Measurements from ENCODE around the gene AUTS2. TPM values are rescaled to one million over a fixed set of nuclear protein-coding genes. Genes with fewer than 3 reads are reported as not detected.

The AUTS2 gene
- polyA plus RNA-seq, 1 donor from 2014 or later, result 8.9 TPM

DNA sequence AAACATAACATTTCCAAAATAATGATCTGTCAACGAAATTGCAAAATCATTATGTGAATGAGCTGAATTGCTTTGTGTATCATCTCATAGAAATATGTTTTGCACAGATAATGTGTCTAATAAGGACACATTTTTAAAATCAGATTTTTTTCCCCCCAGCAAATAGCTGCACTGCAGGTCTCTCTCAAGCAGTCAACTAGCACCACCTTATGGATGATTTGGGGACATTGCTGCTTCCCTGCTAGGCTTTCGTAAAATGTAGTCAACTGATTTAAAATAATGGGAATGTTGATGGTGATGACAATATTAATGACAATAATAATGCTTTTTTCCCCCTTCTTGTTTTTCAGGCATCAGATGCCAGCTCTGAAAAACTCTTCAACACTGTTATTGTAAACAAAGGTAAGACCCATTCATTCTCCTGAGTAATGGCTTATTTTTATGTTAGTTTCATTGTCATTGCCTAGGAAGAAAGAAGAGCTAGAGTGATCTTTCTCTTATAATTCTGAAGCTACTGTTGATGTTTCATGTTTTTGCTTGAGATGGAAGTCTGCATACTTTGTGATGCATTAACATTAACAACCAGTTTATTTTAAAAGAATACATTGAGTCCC is 1100.1 kb downstream of the AUTS2 start:
- Mint-ChIP-seq H3K4me3 (peak overlapping the region in 1 of 4 donors; percentile 52), H3K9me3 (no peaks in the 10 kb centered on the region), H3K27ac (no peak overlapping the region), H3K4me1 (peaks cover 6 to 13% (median 11%) of the 10 kb centered on the region in 3 donors), H3K36me3 (no peaks in the 10 kb centered on the region), H3K27me3 (peaks cover 24% of the 10 kb centered on the region)

DNA sequence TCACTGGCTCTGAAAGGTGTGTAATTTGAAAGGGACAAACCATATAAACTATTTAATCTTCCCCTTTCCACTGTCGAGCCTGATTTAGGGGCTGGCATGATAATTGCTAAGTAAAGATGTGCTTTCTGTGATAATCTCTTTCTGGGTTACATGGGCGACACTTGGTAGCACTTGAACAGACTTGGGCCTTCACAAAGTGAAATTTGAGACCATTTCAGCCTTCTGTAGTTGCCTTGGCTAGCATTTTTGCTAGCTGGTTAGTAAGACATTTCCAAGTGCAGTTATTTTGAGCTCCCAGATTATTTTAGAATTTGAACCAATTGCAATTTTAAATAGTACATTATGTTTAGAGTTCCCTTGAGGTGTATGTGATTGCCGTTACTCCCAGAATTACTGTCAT is 1101.0 kb downstream of the AUTS2 start:
- H3K4me1 Mint-ChIP-seq, result peaks cover 5 to 11% (median 10%) of the 10 kb centered on the region in 3 donors
- H3K4me3 Mint-ChIP-seq, result no peak overlapping the region
- H3K9me3 Mint-ChIP-seq, result no peaks in the 10 kb centered on the region
- H3K27me3 Mint-ChIP-seq, result peaks cover 21% of the 10 kb centered on the region
- H3K27ac Mint-ChIP-seq, result no peak overlapping the region
- H3K36me3 Mint-ChIP-seq, result no peaks in the 10 kb centered on the region

DNA sequence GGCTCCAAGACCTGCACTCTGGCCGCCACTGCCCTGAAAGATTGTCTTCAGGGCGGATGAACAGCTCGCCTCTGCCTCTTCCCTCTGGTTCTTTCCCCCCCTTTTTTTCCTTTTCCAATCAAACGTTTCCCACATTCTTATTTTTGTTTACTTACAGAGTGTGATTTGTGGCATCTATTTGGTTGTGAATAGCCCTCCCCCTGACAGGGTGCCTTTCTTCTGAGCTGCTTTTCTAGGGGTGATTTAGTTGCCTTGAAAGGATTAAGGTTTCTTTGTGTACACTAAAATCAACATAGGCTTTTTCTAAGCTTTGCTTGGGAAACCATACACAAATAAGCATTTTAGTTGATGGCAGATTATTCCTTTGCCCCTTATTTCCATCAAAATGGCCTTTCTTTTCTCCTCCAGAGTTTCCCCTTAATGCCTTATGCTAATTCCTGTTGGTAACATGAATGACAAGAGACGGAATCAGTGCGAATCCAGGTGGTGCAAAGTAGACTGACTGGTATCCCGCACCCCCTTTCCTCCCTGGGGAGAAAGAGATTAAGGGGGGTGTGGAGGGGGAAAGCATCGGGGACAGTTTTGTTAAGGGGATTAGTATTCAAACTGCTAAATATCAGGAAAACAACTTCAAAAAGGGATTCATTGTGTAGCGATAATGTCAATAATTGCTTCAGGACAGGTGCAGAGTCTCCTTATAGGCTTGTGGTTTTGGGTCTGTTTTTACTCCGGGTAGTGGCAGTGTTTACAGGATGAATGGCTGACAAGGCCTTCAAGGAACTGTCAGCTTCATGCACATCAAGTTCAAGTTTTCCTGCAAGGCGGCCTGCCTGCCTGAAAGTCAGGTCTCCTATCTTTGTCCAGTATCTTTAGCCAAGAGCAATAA is 1102.0 kb downstream of the AUTS2 start:
- no peaks in the 10 kb centered on the region for H3K36me3 Mint-ChIP-seq
- peaks cover 5 to 11% (median 10%) of the 10 kb centered on the region in 3 donors for H3K4me1 Mint-ChIP-seq
- H3K27ac Mint-ChIP-seq, result no peak overlapping the region
- H3K27me3 Mint-ChIP-seq, result peaks cover 18% of the 10 kb centered on the region
- no peak overlapping the region for H3K4me3 Mint-ChIP-seq
- H3K9me3 Mint-ChIP-seq, result no peaks in the 10 kb centered on the region

DNA sequence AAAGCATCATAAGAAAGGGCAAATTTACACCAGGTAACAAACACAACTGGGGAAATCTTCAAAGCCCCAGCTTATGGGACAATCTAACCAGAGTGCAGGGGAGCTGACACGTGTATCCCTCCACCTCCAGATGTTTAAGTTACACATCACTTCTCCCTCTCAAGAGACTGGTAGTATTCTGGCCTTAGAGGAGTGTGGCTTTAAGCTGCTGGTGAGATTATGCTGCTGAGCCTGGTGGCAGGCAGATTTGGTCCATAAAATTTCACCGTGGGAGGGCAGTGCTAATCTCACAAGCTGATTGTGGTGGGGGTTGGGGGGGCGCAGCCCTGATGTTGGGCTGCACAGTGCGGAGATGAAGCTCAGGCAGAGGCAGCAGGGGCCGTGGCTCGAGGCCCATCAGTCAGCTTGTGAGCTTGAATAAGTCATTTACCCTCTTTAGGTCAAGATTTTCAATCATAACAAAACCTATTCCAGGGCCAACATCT is 1102.7 kb downstream of the AUTS2 start:
- Mint-ChIP-seq H3K4me1 (peaks cover under 1 to 6% (median 4%) of the 10 kb centered on the region in 3 donors), H3K27ac (peak overlapping the region in 1 of 3 donors; percentile 28), H3K9me3 (no peaks in the 10 kb centered on the region), H3K36me3 (no peaks in the 10 kb centered on the region), H3K27me3 (peaks cover 11% of the 10 kb centered on the region), H3K4me3 (no peak overlapping the region)

DNA sequence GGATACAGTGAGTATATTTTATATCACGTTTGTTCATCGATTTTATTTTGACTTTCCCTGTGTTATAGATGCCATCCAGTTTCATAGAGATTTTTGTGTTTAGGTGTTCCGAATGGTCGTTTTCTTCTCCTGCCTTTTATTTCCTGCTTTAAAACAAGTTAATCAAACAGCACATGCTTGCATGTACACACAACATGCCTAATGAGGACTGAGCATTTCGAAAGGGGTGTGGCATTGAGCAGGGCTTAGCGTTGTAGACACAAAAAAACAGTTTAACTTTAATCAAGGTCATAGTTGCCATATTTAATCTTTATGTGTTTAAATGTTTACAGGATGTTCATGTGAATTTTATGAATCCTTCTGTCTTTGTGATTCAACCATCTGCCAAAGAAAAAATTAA is 1103.2 kb downstream of the AUTS2 start:
- no peaks in the 10 kb centered on the region for H3K36me3 Mint-ChIP-seq
- no peaks in the 10 kb centered on the region for H3K9me3 Mint-ChIP-seq
- no peak overlapping the region for H3K4me3 Mint-ChIP-seq
- H3K27me3 Mint-ChIP-seq, result peaks cover 9% of the 10 kb centered on the region
- H3K27ac Mint-ChIP-seq, result peak overlapping the region in 1 of 3 donors; percentile 28
- peaks cover 0 to 4% (median 3%) of the 10 kb centered on the region in 3 donors for H3K4me1 Mint-ChIP-seq

DNA sequence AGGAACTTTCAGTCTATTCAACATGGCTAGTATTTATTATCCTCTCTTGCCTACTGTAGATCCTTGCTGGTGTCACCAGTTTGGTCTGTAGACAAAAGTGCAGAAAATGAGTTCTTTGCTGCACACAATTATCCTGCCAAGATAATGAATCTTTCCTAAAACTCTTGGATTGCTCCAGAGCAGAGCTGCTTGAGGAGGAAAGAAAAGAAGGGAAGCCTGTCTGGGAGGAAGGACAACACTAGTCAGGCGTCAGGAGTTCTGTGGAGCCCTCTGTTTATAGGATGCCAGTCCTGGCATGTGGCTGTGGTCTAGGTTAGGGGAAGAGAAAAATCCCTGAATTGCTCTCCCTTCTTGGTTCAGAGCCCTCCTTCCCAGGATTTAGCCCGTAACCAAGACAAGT is 1103.7 kb downstream of the AUTS2 start:
- no peaks in the 10 kb centered on the region for H3K36me3 Mint-ChIP-seq
- no peaks in the 10 kb centered on the region for H3K9me3 Mint-ChIP-seq
- no peak overlapping the region for H3K4me3 Mint-ChIP-seq
- no peaks in the 10 kb centered on the region for H3K4me1 Mint-ChIP-seq
- H3K27me3 Mint-ChIP-seq, result peaks cover 6% of the 10 kb centered on the region
- H3K27ac Mint-ChIP-seq, result no peak overlapping the region

DNA sequence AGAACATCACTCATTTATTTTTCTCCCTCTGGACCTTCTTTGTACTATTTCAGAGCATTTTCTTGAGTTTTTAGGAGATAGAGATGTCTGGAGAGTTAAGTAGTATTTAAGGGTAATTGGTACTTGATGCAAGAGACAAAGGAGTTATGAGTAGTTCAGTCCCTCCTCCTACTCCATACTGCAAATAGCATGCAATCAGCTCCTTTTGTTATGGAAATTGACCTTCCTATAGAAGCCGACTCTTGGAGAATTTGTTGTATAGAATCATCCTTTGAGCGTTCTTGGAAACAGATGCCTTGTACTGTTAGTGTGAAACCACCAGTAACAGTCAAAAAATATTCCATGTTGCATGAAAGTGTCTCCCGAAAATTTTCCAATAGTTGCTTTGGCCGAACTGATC is 1105.5 kb downstream of the AUTS2 start:
- Mint-ChIP-seq H3K27me3 (no peaks in the 10 kb centered on the region), H3K9me3 (no peaks in the 10 kb centered on the region), H3K4me1 (no peaks in the 10 kb centered on the region), H3K36me3 (no peaks in the 10 kb centered on the region), H3K27ac (no peak overlapping the region), H3K4me3 (no peak overlapping the region)

DNA sequence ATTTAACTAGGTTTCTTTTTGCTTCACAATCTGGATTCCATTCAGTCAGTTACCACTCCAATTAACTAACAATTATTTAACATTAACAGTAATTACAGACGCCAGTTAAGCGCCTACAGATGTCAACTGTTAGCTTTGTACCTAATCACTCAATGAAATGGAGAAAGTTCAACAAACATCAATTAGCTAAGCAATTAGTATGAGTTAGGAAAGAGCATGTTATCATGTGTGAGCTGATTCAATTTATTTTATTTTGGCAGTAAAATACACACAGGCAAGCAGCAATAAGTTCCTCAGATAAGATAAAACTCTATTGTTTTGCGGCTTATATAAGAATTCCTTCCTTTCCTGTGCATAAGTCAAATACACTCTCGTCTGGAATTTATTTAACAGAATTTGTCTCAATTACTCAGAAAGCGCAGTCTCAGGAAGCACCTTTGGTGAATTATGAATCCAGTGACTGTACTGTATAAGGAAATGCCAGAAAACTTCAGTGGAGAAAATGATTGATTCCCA is 1106.6 kb downstream of the AUTS2 start:
- no peak overlapping the region for H3K27ac Mint-ChIP-seq
- no peak overlapping the region for H3K4me3 Mint-ChIP-seq
- no peaks in the 10 kb centered on the region for H3K27me3 Mint-ChIP-seq
- H3K4me1 Mint-ChIP-seq, result no peaks in the 10 kb centered on the region
- H3K36me3 Mint-ChIP-seq, result no peaks in the 10 kb centered on the region
- no peaks in the 10 kb centered on the region for H3K9me3 Mint-ChIP-seq

DNA sequence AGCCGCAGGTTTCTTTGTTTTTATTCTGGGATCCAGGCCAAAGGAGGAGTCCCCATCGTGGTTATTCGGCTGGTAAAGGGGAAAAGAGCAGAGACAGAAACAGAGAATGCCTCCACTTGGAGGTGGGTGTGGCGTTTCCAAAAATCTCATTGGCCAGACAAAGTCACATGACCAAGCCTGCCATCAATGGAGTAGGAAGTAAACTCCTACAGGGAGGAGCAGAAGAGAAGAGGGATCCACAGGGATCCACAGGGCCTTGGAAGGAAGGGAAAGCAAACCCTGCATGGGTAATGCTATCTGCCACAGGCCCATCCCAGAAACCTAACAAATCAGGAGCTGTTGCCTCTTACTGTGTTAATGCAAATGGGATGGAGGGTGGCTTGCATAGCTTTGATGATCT is 1107.9 kb downstream of the AUTS2 start:
- Mint-ChIP-seq H3K36me3 (no peaks in the 10 kb centered on the region), H3K27me3 (no peaks in the 10 kb centered on the region), H3K4me1 (no peaks in the 10 kb centered on the region), H3K27ac (no peak overlapping the region), H3K9me3 (no peaks in the 10 kb centered on the region), H3K4me3 (peak overlapping the region in 1 of 4 donors; percentile 66)

DNA sequence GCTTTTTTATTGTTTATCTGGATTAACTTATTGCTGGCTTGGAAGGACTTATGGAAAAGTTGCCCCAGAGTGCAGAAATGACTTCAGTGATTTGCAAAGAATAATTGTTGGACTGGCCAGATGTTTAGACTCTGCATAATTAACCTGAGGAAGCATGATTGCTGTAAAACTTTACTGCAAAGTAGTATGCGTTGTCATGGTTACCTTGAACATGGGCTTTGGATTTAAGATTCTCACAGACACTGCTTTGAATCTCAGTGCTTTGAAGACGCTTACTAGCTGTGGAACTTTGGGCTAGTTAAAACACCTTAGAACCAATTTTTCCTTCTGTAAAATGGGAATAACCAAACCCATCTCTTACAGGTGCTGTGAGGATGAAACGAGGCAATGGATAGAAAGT is 1108.4 kb downstream of the AUTS2 start:
- H3K4me3 Mint-ChIP-seq, result no peak overlapping the region
- H3K27ac Mint-ChIP-seq, result no peak overlapping the region
- H3K4me1 Mint-ChIP-seq, result no peaks in the 10 kb centered on the region
- no peaks in the 10 kb centered on the region for H3K27me3 Mint-ChIP-seq
- H3K9me3 Mint-ChIP-seq, result no peaks in the 10 kb centered on the region
- H3K36me3 Mint-ChIP-seq, result no peaks in the 10 kb centered on the region

DNA sequence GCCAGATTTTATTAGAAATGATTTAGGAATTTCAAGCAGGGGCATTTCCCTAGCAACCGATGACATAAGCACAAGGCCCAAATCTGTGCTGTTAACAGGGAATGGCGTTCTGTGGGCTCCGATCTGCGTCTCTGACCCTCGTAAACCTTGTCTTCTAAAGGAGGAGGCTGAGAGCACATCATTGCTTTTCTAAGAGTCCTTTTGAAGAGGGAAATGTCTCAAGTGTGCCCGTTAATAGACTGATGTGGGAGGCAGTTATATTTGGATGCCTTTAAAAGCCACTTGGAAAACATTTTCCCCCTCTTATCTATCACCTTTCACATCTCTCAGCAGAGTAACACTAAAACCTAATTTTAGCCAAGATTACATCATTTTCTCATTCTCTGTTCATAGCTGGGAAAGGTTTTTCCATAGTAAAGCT is 1109.6 kb downstream of the AUTS2 start:
- Mint-ChIP-seq H3K4me1 (no peaks in the 10 kb centered on the region), H3K36me3 (peaks cover 4% of the 10 kb centered on the region), H3K27ac (no peak overlapping the region)

DNA sequence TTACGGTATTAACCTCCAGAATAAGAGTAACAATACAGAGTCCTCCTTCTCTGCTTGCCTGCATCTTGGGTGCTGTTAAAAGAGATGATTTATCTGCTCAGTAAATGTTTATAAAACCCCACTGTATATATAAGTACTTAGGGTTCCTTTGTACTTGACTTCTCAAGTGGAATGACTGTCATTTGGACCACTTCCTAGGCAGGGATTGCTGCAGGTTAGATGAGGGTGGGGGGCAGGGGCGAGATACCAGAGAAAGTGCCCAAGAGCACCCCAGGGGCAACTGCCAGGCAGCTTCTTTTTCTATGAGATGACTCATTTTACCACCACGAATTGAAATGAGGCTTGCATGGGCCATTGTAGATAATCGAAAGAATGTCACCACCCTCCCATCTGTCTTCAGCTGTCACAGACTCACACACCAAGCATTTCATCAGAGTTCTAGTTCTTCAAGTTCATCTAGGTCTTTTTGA is 1111.8 kb downstream of the AUTS2 start:
- no peak overlapping the region for H3K27ac Mint-ChIP-seq
- H3K9me3 Mint-ChIP-seq, result peaks cover 0 to 5% (median 0%) of the 10 kb centered on the region in 3 donors
- H3K36me3 Mint-ChIP-seq, result peaks cover 4% of the 10 kb centered on the region
- no peak overlapping the region for H3K4me3 Mint-ChIP-seq
- no peaks in the 10 kb centered on the region for H3K4me1 Mint-ChIP-seq
- H3K27me3 Mint-ChIP-seq, result no peaks in the 10 kb centered on the region

More for the DNA sequence above, 1109.6 kb downstream of the AUTS2 start:
- H3K27me3 Mint-ChIP-seq, result no peaks in the 10 kb centered on the region
- H3K4me3 Mint-ChIP-seq, result no peak overlapping the region
- H3K9me3 Mint-ChIP-seq, result no peaks in the 10 kb centered on the region

DNA sequence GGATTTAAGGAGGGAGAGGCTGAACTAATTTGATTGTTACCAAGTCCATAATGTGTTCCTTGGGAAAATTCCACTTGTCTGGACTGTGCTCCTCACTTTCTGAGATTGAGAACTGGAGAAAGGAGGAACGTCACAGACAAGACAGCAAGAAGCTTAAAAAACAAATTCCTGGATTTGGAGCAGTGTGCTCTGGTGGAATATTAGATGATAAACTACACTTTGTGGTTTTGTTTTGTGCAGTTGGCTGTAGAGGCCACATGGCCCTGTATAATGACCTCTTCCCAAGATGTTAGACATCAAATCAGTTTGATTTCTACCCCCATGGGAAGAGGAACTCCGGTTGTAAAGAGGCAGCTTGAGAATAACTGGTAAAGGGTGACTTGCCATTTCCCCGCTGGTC is 1112.4 kb downstream of the AUTS2 start:
- no peaks in the 10 kb centered on the region for H3K27me3 Mint-ChIP-seq
- H3K4me1 Mint-ChIP-seq, result no peaks in the 10 kb centered on the region
- peaks cover 0 to 5% (median 0%) of the 10 kb centered on the region in 3 donors for H3K9me3 Mint-ChIP-seq
- H3K4me3 Mint-ChIP-seq, result no peak overlapping the region
- H3K36me3 Mint-ChIP-seq, result peaks cover 4% of the 10 kb centered on the region
- no peak overlapping the region for H3K27ac Mint-ChIP-seq

DNA sequence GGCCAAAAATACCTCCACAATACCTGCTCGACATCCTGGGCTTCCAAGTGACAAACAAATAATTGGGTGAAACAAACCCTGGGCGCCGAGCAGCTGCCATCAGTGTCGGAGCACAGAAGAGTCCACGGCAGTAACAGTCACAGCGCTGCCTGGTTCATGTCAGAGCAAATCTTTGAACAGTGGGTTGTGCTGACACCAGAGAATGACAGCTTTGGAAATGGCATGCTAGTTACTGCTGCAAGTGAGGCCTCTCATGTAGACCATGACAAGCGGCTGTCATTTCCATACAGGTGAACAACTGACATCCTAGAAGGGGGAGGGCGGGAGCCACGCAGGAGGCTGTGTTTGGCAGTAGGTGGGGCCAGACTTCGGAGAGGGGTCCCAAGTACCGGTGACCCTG is 1113.2 kb downstream of the AUTS2 start:
- H3K4me3 Mint-ChIP-seq, result no peak overlapping the region
- no peak overlapping the region for H3K27ac Mint-ChIP-seq
- peaks cover 0 to 5% (median 0%) of the 10 kb centered on the region in 3 donors for H3K9me3 Mint-ChIP-seq
- H3K4me1 Mint-ChIP-seq, result no peaks in the 10 kb centered on the region
- peaks cover 3% of the 10 kb centered on the region for H3K27me3 Mint-ChIP-seq
- peaks cover 4% of the 10 kb centered on the region for H3K36me3 Mint-ChIP-seq

DNA sequence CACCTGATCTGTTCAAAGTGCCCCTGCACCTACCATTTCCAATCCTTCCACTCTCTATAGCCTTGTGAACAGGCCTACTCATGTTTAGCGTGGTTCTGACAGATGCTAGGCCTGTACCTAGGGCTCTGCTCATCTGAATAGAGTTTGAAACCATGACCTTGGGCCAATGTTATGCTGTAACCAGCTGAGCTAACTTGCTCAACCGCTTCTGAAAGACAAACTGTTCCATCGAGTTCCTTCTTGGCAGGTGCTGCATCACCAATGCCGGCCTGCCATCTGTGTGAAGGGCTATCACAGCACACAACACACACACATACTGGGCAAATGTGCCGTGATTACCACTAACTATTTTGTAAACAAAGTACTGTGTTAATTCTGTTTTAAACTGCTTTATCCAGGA is 1114.7 kb downstream of the AUTS2 start:
- H3K9me3 Mint-ChIP-seq, result peaks cover 0 to 5% (median 0%) of the 10 kb centered on the region in 3 donors
- H3K4me3 Mint-ChIP-seq, result no peak overlapping the region
- peaks cover 4% of the 10 kb centered on the region for H3K36me3 Mint-ChIP-seq
- H3K27ac Mint-ChIP-seq, result no peak overlapping the region
- peaks cover 3% of the 10 kb centered on the region for H3K27me3 Mint-ChIP-seq
- peaks cover 0 to 3% (median 1%) of the 10 kb centered on the region in 3 donors for H3K4me1 Mint-ChIP-seq

Data from IgD-negative memory B cell (primary cell).